Coronary artery (tissue), 2 donors: ENCODE data around the gene TM9SF1.

Experiments
- DNase-seq: peaks from one replicate; pipeline ENCODE4 v3.0.0-alpha.2; 2017; ENCODE audit warnings: low spot score
- H3K27ac ChIP-seq, 2 donors: fragments of 200-600 bp; sonication (generic); one replicate each; pipeline ENCODE4 v1.5.1; 2016 to 2019
- H3K4me3 ChIP-seq: fragments of 200-600 bp; sonication (generic); 2 replicates; pipeline ENCODE4 v1.5.1; 2016; ENCODE audit warnings: mild to moderate bottlenecking, moderate library complexity
- TF ChIP-seq, protein P1 (sequence below): fragments of 200-600 bp; sonication (generic); IDR thresholded peaks from one replicate; pipeline ENCODE4 v1.5.1; 2019; ENCODE audit warnings: antibody characterized with exemption

TM9SF1 gene

DNA sequence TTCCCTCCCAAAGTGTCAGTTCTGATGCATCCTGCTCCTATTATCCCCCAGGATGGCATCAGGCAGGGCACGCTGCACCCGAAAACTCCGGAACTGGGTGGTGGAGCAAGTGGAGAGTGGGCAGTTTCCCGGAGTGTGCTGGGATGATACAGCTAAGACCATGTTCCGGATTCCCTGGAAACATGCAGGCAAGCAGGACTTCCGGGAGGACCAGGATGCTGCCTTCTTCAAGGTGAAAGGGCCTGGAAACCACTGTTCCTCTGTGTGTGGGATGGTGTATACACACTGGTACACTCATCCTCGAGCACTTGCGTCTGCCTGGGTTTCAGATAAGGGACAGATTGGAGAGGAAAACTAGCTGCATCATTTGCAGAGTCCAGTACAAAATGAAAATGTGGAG lies 33.1 kb downstream of the TM9SF1 start:
- DNase-seq, result peak; percentile 65
- TF ChIP-seq, protein P1, sequence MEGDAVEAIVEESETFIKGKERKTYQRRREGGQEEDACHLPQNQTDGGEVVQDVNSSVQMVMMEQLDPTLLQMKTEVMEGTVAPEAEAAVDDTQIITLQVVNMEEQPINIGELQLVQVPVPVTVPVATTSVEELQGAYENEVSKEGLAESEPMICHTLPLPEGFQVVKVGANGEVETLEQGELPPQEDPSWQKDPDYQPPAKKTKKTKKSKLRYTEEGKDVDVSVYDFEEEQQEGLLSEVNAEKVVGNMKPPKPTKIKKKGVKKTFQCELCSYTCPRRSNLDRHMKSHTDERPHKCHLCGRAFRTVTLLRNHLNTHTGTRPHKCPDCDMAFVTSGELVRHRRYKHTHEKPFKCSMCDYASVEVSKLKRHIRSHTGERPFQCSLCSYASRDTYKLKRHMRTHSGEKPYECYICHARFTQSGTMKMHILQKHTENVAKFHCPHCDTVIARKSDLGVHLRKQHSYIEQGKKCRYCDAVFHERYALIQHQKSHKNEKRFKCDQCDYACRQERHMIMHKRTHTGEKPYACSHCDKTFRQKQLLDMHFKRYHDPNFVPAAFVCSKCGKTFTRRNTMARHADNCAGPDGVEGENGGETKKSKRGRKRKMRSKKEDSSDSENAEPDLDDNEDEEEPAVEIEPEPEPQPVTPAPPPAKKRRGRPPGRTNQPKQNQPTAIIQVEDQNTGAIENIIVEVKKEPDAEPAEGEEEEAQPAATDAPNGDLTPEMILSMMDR, result no peak
- peak overlapping the region; percentile 80 for H3K4me3 ChIP-seq
- peak overlapping the region; percentile 88 to 97 for H3K27ac ChIP-seq

DNA sequence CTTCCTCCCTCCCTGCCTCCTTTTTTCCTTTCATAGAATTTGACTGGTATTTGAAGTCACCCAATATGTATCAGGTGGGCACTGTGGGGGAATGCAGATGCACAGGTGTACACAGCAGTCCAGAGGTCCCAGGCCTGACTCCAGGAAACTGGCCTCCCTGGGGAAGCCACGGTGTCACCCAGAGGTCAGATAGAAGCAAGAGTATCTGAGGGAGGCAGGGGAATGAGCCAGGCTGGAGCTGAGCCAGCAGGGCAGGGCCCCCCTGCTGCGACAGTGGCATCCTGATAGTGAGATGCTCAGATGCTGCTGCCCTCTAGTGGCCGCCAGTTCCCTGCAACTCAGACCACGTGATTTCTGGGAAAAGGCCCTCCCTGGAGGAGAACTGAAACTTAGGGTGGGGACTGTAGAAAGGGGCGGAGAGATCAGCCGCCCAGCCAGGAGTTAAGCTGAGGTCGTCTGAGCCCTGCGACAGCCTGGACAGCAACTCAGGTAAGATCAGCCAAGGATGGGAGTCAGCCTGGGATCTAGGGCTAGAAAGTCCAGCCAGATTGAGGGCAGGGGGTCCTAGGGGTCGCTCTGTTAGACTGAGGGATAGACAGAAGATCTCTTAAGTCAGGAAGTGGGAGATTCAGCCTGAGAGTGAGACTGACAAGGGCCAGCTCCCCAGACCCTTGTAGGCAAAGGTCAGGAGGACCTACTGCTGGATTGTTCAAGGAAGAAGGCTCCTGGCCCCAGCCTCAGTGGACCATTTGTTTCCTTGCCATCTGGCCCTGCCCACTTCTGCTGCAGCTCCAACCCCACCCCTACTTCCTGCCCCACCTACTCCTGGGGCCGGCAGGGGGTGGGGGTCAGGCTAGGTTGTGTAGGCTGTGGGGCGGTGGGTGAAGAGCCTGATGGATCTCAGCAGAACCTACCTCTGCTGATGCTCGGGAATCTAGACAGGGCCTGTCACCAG lies 34.1 kb downstream of the TM9SF1 start, which contains the start of gene IRF9:
Gene IRF9 (plus strand): TSS at position 416 of the 955 bp plus-strand sequence. CDS start 880 bp downstream, outside the sequence.
- TF ChIP-seq, protein P1, result peak; percentile 91
- Histone ChIP-seq H3K4me3 (peak within 1 kb of the TSS; percentile 80), H3K27ac (peak within 1 kb of the TSS; percentile 88 to 97)
- DNase-seq, result peak; percentile 95

DNA sequence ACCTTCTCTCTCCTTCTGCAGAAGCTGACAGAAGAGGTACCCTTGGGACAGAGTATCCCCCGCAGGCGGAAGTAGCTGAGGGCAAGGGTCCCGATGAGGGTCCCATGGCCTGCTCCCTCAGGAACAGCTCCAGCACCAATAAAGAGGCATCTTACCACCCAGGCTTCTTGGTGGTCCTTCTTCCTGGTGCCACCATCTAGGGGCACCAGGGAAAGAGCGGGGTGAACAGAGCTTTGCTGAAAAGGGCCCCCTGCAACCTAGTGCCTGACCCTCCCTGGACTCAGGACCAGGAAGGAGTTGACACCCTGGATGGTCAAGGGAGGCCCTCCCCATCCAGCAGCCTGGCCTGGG lies 34.8 kb downstream of the TM9SF1 start:
- H3K4me3 ChIP-seq, result peak overlapping the region; percentile 80
- no peak for DNase-seq

DNA sequence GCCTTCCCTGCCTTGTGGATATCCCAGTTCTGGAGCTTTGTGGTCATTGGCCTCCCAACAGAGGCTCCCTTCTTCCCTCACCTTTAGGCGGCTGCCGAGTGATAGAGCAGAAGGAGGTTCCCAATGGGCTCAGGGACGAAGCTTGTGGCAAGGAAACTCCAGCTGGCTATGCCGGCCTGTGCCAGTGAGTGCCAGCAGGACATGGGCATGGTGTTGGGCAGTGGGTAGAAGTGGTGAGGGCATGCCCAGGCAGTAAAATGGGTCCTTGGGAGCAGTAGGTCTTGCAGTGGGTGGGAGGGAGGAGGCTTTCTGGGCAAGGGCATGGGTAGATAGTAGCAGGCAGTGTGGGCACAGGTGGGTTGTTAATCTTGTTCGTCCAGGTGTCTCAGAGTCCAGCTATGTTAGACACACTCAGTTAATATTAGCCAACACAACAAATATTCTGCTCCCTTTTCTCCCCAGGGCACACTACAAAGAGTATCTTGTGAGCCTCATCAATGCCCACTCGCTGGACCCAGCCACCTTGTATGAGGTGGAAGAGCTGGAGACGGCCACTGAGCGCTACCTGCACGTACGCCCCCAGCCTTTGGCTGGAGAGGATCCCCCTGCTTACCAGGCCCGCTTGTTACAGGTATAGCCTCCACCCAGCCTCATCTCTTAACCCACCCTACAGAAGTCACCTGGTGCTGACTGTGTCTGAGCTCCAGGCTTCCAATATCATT lies 35.3 kb downstream of the TM9SF1 start:
- TF ChIP-seq, protein P1, result no peak
- Histone ChIP-seq H3K4me3 (no peak overlapping the region), H3K27ac (peak overlapping the region in 1 of 2 donors; percentile 97)
- DNase-seq, result peak; percentile 68

More for the DNA sequence above, 34.8 kb downstream of the TM9SF1 start:
- TF ChIP-seq, protein P1, result no peak
- H3K27ac ChIP-seq, result peak overlapping the region; percentile 88 to 97

DNA sequence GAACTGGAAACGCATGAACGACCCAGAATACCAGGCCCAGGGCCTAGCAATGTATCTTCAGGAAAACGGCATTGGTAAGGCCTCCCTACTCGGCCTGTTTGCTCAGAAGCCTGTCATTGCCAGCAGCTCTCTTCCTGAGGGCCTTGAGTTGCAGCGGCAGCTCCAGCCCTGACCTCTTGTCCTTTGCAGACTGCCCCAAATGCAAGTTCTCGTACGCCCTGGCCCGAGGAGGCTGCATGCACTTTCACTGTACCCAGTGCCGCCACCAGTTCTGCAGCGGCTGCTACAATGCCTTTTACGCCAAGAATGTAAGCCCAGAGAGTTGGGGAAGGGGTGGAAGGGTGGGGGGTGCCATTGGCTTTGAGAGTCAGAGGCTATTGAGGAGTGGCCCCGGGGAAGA lies 37.9 kb downstream of the TM9SF1 start:
- no peak overlapping the region for H3K4me3 ChIP-seq
- TF ChIP-seq, protein P1, result no peak
- H3K27ac ChIP-seq, result no peak overlapping the region
- no peak for DNase-seq

DNA sequence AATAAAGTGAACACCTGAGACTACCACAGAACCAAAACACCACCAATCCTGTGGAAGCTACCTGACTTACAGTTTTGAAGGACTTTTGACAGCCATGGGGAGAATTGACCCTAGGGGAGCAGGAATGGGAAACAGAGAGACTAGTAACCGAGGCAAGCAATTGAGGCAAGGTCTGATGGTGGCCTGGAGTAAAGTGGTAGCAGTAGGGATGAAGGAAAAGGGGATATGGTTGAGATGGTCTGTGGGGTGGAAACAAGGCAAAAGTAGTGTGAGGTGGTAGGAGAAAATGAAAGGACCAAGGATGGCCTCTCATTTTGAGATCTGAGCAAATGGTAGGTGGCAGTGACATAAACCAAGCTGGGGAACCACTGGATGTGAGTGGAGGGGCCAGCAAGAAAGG lies 38.4 kb downstream of the TM9SF1 start:
- no peak for DNase-seq
- H3K27ac ChIP-seq, result no peak overlapping the region
- TF ChIP-seq, protein P1, result no peak
- H3K4me3 ChIP-seq, result no peak overlapping the region
